ENCODE measurements around the gene CYP26A1.

CYP26A1 gene

DNA sequence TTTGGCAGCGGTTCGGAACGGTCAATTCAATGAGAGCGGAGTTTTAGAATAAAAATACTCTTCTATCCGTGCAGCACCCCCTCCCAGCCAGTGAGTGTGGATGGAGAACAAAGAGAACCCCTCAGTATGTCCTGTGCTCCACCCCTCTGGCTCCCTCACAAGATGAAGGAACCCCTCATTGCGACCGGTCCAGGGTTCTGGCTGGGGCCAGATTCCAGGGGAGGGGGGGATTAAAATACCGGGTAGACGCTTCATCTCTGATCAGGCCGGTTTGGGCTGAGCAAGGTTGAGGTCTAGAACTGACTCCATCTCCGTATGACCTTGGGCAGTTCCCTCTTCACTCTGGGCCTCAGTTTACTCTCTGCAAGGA lies 7.2 kb upstream of the CYP26A1 start:
- TF ChIP-seq, protein P1, sequence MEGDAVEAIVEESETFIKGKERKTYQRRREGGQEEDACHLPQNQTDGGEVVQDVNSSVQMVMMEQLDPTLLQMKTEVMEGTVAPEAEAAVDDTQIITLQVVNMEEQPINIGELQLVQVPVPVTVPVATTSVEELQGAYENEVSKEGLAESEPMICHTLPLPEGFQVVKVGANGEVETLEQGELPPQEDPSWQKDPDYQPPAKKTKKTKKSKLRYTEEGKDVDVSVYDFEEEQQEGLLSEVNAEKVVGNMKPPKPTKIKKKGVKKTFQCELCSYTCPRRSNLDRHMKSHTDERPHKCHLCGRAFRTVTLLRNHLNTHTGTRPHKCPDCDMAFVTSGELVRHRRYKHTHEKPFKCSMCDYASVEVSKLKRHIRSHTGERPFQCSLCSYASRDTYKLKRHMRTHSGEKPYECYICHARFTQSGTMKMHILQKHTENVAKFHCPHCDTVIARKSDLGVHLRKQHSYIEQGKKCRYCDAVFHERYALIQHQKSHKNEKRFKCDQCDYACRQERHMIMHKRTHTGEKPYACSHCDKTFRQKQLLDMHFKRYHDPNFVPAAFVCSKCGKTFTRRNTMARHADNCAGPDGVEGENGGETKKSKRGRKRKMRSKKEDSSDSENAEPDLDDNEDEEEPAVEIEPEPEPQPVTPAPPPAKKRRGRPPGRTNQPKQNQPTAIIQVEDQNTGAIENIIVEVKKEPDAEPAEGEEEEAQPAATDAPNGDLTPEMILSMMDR (IDR thresholded peaks at IDR 0.05): no peak

DNA sequence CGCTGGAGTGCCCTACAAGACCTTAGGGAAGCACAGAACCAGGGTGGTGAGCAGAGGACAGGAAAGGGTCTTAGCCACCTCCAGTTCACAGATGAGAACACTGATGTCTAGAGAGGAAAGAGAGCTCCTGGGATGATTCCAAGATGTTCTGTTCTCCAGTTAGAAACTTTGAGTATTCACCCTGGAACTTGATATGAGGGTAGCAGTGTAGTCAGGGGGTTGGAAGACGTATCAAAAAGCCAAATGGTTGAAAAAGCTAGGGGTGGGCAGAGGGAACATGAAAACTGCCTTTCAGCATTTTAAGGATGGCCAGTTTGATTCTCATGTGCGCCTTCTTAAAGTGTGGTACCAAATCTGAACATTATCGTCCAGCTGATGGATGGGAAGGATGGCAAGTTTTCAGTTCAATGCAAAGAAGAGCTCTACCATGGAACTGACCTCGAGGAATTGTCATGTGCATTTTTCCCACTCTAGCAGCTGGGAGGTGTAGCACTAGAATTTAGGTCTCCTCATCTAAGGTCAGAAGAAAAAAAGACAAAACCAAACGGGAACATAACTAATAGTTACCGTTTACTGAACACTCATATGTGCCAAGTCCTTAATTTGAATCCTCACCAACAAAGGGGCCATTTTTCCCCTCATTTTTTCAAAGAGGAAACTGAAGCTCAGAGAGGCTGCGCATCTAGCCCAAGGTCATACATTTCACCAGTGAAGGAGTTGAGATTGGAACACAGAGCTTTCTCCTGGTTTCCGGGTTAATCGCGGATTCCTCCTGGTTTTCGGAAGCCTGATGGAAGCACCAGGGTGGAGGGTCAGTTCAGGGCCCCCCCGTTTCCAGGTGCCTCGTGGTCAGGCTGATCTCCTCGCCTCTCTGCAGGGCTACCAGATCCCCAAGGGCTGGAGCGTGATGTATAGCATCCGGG lies 6.0 kb upstream of the CYP26A1 start:
- TF ChIP-seq, protein P1 (IDR thresholded peaks at IDR 0.05): no peak

DNA sequence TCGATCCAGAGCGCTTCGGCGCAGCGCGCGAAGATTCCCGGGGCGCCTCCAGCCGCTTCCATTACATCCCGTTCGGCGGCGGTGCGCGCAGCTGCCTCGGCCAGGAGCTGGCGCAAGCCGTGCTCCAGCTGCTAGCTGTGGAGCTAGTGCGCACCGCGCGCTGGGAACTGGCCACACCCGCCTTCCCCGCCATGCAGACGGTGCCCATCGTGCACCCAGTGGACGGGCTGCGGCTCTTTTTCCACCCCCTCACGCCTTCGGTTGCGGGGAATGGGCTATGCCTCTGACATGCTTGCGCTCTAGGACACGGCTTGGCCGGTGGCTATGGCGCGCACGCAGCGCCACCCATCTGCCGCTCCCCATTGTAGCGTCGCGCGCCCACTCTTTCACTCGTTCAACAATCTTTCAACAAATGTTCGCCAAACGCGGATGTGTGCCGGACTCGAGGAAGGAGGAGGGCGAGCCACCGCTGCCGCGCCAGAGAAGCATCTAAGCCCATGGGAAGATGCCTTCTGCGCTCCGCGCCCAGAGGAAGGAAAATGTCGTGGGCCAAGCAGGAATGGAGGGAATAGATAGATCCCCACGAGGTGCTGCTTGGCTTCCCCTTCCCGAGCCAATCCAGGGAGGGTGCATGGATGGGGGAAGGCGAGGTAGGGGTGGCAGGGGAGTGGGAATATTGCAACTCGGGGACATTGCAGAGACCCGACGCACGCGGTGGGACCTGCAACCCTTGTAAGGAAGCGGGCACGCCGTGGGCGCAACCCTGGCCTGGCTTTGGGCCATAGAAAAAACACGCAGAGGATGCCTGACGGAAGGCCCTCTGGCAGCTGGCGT lies 5.1 kb upstream of the CYP26A1 start:
- TF ChIP-seq, protein P1 (IDR thresholded peaks at IDR 0.05): no peak

DNA sequence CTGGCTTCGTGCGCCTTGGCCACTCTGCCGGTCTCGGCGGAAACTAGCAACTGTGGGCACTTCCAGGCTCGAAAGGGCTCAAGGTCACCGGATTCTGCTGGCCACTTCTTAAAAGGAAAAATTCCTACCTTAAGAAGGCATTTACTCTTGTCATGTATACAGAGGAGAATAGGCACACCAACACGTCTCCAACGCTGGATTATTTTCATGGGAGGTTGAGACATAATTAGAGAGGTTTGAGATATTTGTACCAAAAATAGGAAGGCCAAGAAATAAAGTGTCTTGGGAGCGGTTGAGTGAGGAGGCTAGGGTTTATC lies 4.5 kb upstream of the CYP26A1 start:
- TF ChIP-seq, protein P1 (IDR thresholded peaks at IDR 0.05): no peak

DNA sequence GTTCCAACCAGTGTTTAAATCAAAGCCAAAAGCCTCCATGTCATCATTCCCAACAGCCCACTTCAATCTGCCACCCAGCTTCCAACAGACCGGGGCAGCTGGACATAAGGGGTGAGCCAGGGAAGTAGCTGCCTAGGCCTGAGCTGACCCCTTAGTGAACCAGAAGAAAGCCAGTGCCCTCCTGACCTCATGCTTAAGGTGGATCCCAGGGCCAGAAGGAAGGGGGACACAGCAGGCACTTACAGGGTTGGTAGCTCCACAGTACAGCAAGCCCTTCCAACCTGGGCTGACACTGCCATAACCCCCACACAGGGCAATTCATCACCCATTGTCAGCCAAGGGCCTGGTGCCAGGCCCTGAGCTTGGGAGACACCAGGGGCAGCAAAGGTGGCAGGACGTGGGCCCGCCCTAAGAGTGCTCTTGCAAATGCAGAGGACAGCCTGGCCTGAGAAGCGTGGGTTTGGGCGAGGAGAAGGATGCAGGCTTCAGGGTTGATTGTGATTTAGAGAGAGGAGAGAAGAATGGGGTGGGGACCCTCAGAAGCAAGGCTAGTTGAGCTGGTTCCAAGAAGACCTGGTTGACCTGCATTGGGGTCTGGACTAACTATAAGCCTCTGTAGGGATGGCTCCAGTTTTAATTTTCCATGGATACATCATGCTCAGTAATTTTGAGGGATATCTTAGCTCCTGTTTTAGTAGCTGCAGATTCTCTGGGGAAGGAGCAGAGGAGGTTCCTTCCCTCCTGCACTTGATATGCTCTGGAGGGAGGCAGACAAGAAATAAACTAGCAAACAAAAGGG lies 3.1 kb upstream of the CYP26A1 start:
- TF ChIP-seq, protein P1 (IDR thresholded peaks at IDR 0.05): no peak

DNA sequence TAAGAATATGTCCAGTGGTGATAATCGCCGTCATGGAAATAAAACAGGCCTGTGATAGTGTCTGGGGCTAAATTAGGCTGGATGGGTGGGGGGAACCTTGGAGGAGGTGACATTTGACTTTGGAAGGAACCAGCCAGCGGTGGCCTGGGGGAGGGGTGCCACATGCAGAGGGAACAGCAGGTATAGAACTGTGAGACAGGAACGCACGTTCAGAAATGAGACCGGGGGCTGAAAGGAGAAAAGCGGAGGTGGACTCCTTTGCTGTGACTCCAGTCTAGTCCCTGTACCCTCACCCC lies 2.6 kb upstream of the CYP26A1 start:
- TF ChIP-seq, protein P1 (IDR thresholded peaks at IDR 0.05): no peak

DNA sequence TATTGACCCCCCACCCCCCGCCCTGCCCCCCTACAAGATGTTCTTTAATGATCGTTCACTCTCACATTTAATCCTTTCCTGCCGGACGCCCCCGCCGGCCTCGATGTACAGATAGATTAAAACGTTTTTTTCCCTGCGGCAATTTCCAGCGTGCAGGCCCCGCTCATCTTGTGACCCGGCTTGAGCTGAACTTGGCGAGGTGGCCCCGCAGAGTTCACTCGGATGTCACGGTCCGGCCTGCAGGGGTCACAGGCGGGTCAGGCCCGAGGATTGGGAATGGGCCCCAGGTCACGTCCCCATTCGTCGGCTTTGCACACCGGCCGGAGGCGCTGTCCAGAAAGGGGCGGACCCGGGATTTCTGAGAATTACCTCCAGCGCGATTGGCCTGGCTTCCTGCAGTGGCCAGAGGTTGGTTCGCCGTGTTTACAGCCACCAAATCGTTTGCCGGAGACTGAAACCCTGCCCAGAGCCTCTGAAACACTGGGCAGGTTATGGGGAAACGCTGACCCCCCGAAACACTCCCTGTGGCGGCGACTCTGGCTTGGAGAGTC lies 1.9 kb upstream of the CYP26A1 start:
- TF ChIP-seq, protein P1 (IDR thresholded peaks at IDR 0.05): no peak
